ENCODE results near the gene C16orf86. TPM values are rescaled to one million over a fixed set of nuclear protein-coding genes. Genes with fewer than 3 reads are reported as not detected.

The C16orf86 gene
- total RNA-seq, 1 donor from 2014 or later, result 1.7 TPM

- Mint-ChIP-seq H3K36me3 (ENCODE audit: low read depth) (peaks cover 3% of the 10 kb centered on the region), H3K27ac (ENCODE audit: unreplicated experiment) (no peak overlapping the region), H3K4me1 (peaks cover 28% of the 10 kb centered on the region), H3K9me3 (no peaks in the 10 kb centered on the region), H3K4me3 (peak overlapping the region; percentile 72), H3K27me3 (ENCODE audit: low read depth) (peaks cover 3% of the 10 kb centered on the region)
- TF ChIP-seq CTCF (conservative IDR thresholded peaks at IDR 0.05), result no peak
- DNase-seq (ENCODE audit: low read depth, low spot score), result peak; percentile 59
These were observed 522 bp upstream of the C16orf86 start for GRCh38 chr16:67666032-67666551.

- Mint-ChIP-seq H3K4me3 (peak overlapping the region; percentile 86), H3K9me3 (no peaks in the 10 kb centered on the region), H3K27me3 (ENCODE audit: low read depth) (no peaks in the 10 kb centered on the region), H3K36me3 (ENCODE audit: low read depth) (peaks cover 3% of the 10 kb centered on the region), H3K27ac (ENCODE audit: unreplicated experiment) (no peak overlapping the region), H3K4me1 (peaks cover 24% of the 10 kb centered on the region)
- TF ChIP-seq CTCF (conservative IDR thresholded peaks at IDR 0.05), result no peak
- DNase-seq (ENCODE audit: low read depth, low spot score), result no peak
These were observed 821 bp downstream of the C16orf86 start for GRCh38 chr16:67667453-67667816.

- Mint-ChIP-seq H3K4me1 (peaks cover 24% of the 10 kb centered on the region), H3K27me3 (ENCODE audit: low read depth) (no peaks in the 10 kb centered on the region), H3K27ac (ENCODE audit: unreplicated experiment) (peak overlapping the region; percentile 6), H3K36me3 (ENCODE audit: low read depth) (peaks cover 3% of the 10 kb centered on the region), H3K9me3 (no peaks in the 10 kb centered on the region), H3K4me3 (peak overlapping the region; percentile 78)
- TF ChIP-seq CTCF (conservative IDR thresholded peaks at IDR 0.05), result peak; percentile 83
- peak; percentile 76 for DNase-seq (ENCODE audit: low read depth, low spot score)
These were observed 1.3 kb downstream of the C16orf86 start for GRCh38 chr16:67667817-67668494.

- H3K4me1 Mint-ChIP-seq, result peaks cover 24% of the 10 kb centered on the region
- H3K27ac Mint-ChIP-seq (ENCODE audit: unreplicated experiment), result no peak overlapping the region
- no peak for DNase-seq (ENCODE audit: low read depth, low spot score)
- H3K27me3 Mint-ChIP-seq (ENCODE audit: low read depth), result no peaks in the 10 kb centered on the region
- H3K9me3 Mint-ChIP-seq, result no peaks in the 10 kb centered on the region
- H3K4me3 Mint-ChIP-seq, result peak overlapping the region; percentile 68
- peaks cover 3% of the 10 kb centered on the region for H3K36me3 Mint-ChIP-seq (ENCODE audit: low read depth)
- TF ChIP-seq CTCF (conservative IDR thresholded peaks at IDR 0.05), result no peak
These were observed 2.0 kb downstream of the C16orf86 start for GRCh38 chr16:67668495-67669157.

GRCh38 chr16:67669499-67670101, 3.0 kb downstream of the C16orf86 start:
- H3K9me3 Mint-ChIP-seq, result no peaks in the 10 kb centered on the region
- no peak for DNase-seq (ENCODE audit: low read depth, low spot score)
- no peak for TF ChIP-seq CTCF (conservative IDR thresholded peaks at IDR 0.05)
- peak overlapping the region; percentile 5 for H3K27ac Mint-ChIP-seq (ENCODE audit: unreplicated experiment)
- H3K4me1 Mint-ChIP-seq, result peaks cover 17% of the 10 kb centered on the region
- H3K4me3 Mint-ChIP-seq, result peak overlapping the region; percentile 68
- no peaks in the 10 kb centered on the region for H3K27me3 Mint-ChIP-seq (ENCODE audit: low read depth)
- H3K36me3 Mint-ChIP-seq (ENCODE audit: low read depth), result no peaks in the 10 kb centered on the region

Data from neural crest cell (in vitro differentiated cells).